ENCODE measurements around the gene GBP4.

GBP4 gene

GRCh38 chr1:89198081-89198480 lies 661 bp downstream of the GBP4 start:
- TF ChIP-seq TAF1 (IDR thresholded peaks at IDR 0.05; ENCODE audit: borderline replicate concordance, low read depth, low read length), result no peak
- no peak for TF ChIP-seq POLR2A (IDR thresholded peaks at IDR 0.05; ENCODE audit: low read depth, low read length)
- no peak for TF ChIP-seq POLR2AphosphoS5 (IDR thresholded peaks at IDR 0.05; ENCODE audit: low read depth, low read length)
- DNase-seq (ENCODE audit: insufficient read length), result no peak
- FAIRE-seq, result no peak

- TF ChIP-seq POLR2AphosphoS5 (IDR thresholded peaks at IDR 0.05; ENCODE audit: low read depth, low read length) (no peak), POLR2A (IDR thresholded peaks at IDR 0.05; ENCODE audit: low read depth, low read length) (no peak), TAF1 (IDR thresholded peaks at IDR 0.05; ENCODE audit: borderline replicate concordance, low read depth, low read length) (no peak)
- no peak for DNase-seq (ENCODE audit: insufficient read length)
- no peak for FAIRE-seq
Measured at GRCh38 chr1:89195476-89195875, 3.3 kb downstream of the GBP4 start.

- no peak for DNase-seq (ENCODE audit: insufficient read length)
- TF ChIP-seq TAF1 (IDR thresholded peaks at IDR 0.05; ENCODE audit: borderline replicate concordance, low read depth, low read length) (no peak), POLR2AphosphoS5 (IDR thresholded peaks at IDR 0.05; ENCODE audit: low read depth, low read length) (no peak), POLR2A (IDR thresholded peaks at IDR 0.05; ENCODE audit: low read depth, low read length) (no peak)
- no peak for FAIRE-seq
Measured at GRCh38 chr1:89191314-89191713, 7.4 kb downstream of the GBP4 start.

GRCh38 chr1:89190017-89190416 lies 8.7 kb downstream of the GBP4 start:
- TF ChIP-seq POLR2AphosphoS5 (IDR thresholded peaks at IDR 0.05; ENCODE audit: low read depth, low read length) (no peak), TAF1 (IDR thresholded peaks at IDR 0.05; ENCODE audit: borderline replicate concordance, low read depth, low read length) (no peak), POLR2A (IDR thresholded peaks at IDR 0.05; ENCODE audit: low read depth, low read length) (no peak)
- FAIRE-seq, result no peak

GRCh38 chr1:89179343-89179742 lies 19.4 kb downstream of the GBP4 start:
- DNase-seq (ENCODE audit: insufficient read length) (no peak), FAIRE-seq (no peak)
- TF ChIP-seq POLR2AphosphoS5 (IDR thresholded peaks at IDR 0.05; ENCODE audit: low read depth, low read length), result no peak
- no peak for TF ChIP-seq TAF1 (IDR thresholded peaks at IDR 0.05; ENCODE audit: borderline replicate concordance, low read depth, low read length)
- TF ChIP-seq POLR2A (IDR thresholded peaks at IDR 0.05; ENCODE audit: low read depth, low read length), result no peak

More at GRCh38 chr1:89190017-89190416, 8.7 kb downstream of the GBP4 start:
- DNase-seq (ENCODE audit: insufficient read length), result no peak

- DNase-seq (ENCODE audit: insufficient read length) (no peak), FAIRE-seq (no peak)
- no peak for TF ChIP-seq POLR2AphosphoS5 (IDR thresholded peaks at IDR 0.05; ENCODE audit: low read depth, low read length)
- no peak for TF ChIP-seq POLR2A (IDR thresholded peaks at IDR 0.05; ENCODE audit: low read depth, low read length)
Measured at GRCh38 chr1:89176971-89177370, 21.8 kb downstream of the GBP4 start.

- TF ChIP-seq TAF1 (IDR thresholded peaks at IDR 0.05; ENCODE audit: borderline replicate concordance, low read depth, low read length) (no peak), POLR2AphosphoS5 (IDR thresholded peaks at IDR 0.05; ENCODE audit: low read depth, low read length) (no peak), POLR2A (IDR thresholded peaks at IDR 0.05; ENCODE audit: low read depth, low read length) (no peak)
- DNase-seq (ENCODE audit: insufficient read length) (no peak), FAIRE-seq (no peak)
Measured at GRCh38 chr1:89175601-89176256, 23.0 kb downstream of the GBP4 start, which contains the start of gene GBP7. Gene GBP7 (minus strand): TSS chr1:89176003. CDS start chr1:89171935, 4,068 bp downstream.

GRCh38 chr1:89174491-89174890 lies 24.3 kb downstream of the GBP4 start:
- DNase-seq (ENCODE audit: insufficient read length) (no peak), FAIRE-seq (no peak)
- TF ChIP-seq POLR2A (IDR thresholded peaks at IDR 0.05; ENCODE audit: low read depth, low read length), result no peak
- no peak for TF ChIP-seq TAF1 (IDR thresholded peaks at IDR 0.05; ENCODE audit: borderline replicate concordance, low read depth, low read length)
- no peak for TF ChIP-seq POLR2AphosphoS5 (IDR thresholded peaks at IDR 0.05; ENCODE audit: low read depth, low read length)

GRCh38 chr1:89172468-89173143 lies 26.1 kb downstream of the GBP4 start:
- TF ChIP-seq TAF1 (IDR thresholded peaks at IDR 0.05; ENCODE audit: borderline replicate concordance, low read depth, low read length), result no peak
- TF ChIP-seq POLR2AphosphoS5 (IDR thresholded peaks at IDR 0.05; ENCODE audit: low read depth, low read length), result no peak
- no peak for TF ChIP-seq POLR2A (IDR thresholded peaks at IDR 0.05; ENCODE audit: low read depth, low read length)
- DNase-seq (ENCODE audit: insufficient read length) (no peak), FAIRE-seq (no peak)

GRCh38 chr1:89171067-89171438 lies 27.7 kb downstream of the GBP4 start:
- no peak for TF ChIP-seq TAF1 (IDR thresholded peaks at IDR 0.05; ENCODE audit: borderline replicate concordance, low read depth, low read length)
- TF ChIP-seq POLR2AphosphoS5 (IDR thresholded peaks at IDR 0.05; ENCODE audit: low read depth, low read length), result no peak
- TF ChIP-seq POLR2A (IDR thresholded peaks at IDR 0.05; ENCODE audit: low read depth, low read length), result no peak
- DNase-seq (ENCODE audit: insufficient read length) (no peak), FAIRE-seq (no peak)

GRCh38 chr1:89170170-89171066 lies 28.3 kb downstream of the GBP4 start:
- TF ChIP-seq TAF1 (IDR thresholded peaks at IDR 0.05; ENCODE audit: borderline replicate concordance, low read depth, low read length) (no peak), POLR2AphosphoS5 (IDR thresholded peaks at IDR 0.05; ENCODE audit: low read depth, low read length) (no peak), POLR2A (IDR thresholded peaks at IDR 0.05; ENCODE audit: low read depth, low read length) (no peak)
- FAIRE-seq (peak; percentile 44), DNase-seq (ENCODE audit: insufficient read length) (no peak)

All from GM12892 (cell line).